IPS-18c (cell line): ENCODE measurements around the gene BARHL1.

Source experiments
- H3K4me3 ChIP-seq: 2 replicates; pipeline ENCODE4 v1.7.0; 2013; ENCODE audit warnings: low read depth, mild to moderate bottlenecking, low read length, moderate library complexity; ENCODE audit not compliant: insufficient read depth
- H3K9me3 ChIP-seq: one replicate; pipeline ENCODE4 v1.6.1; 2013; ENCODE audit warnings: mild to moderate bottlenecking, low read length, moderate library complexity; ENCODE audit not compliant: control insufficient read depth, insufficient read depth

Gene BARHL1

GRCh38 chr9:132582276-132582785 lies at the start of gene BARHL1:
TSS of gene BARHL1 (plus strand) at chr9:132582606. CDS start at chr9:132582798, 192 bp downstream.
- Histone ChIP-seq H3K4me3 (peak within 1 kb of the TSS; percentile 36), H3K9me3 (peaks cover 3% of the 10 kb centered on the region)

GRCh38 chr9:132534832-132535231 lies 47.6 kb upstream of the BARHL1 start:
- H3K4me3 ChIP-seq: no peak overlapping the region
- H3K9me3 ChIP-seq: no peaks in the 10 kb centered on the region

GRCh38 chr9:132536124-132536523 lies 46.3 kb upstream of the BARHL1 start:
- no peaks in the 10 kb centered on the region for H3K9me3 ChIP-seq
- no peak overlapping the region for H3K4me3 ChIP-seq

- Histone ChIP-seq H3K4me3 (no peak overlapping the region), H3K9me3 (no peaks in the 10 kb centered on the region)
Observed at GRCh38 chr9:132537352-132537751, 45.1 kb upstream of the BARHL1 start.

GRCh38 chr9:132538071-132538470 lies 44.3 kb upstream of the BARHL1 start:
- H3K9me3 ChIP-seq: no peaks in the 10 kb centered on the region
- no peak overlapping the region for H3K4me3 ChIP-seq

GRCh38 chr9:132539096-132539495 lies 43.3 kb upstream of the BARHL1 start:
- no peaks in the 10 kb centered on the region for H3K9me3 ChIP-seq
- no peak overlapping the region for H3K4me3 ChIP-seq

GRCh38 chr9:132541051-132541450 lies 41.4 kb upstream of the BARHL1 start:
- H3K4me3 ChIP-seq: no peak overlapping the region
- H3K9me3 ChIP-seq: no peaks in the 10 kb centered on the region

GRCh38 chr9:132541870-132542830 lies 40.3 kb upstream of the BARHL1 start:
- no peak overlapping the region for H3K4me3 ChIP-seq

GRCh38 chr9:132543251-132543650 lies 39.2 kb upstream of the BARHL1 start:
- Histone ChIP-seq H3K4me3 (no peak overlapping the region), H3K9me3 (no peaks in the 10 kb centered on the region)

More at GRCh38 chr9:132541870-132542830, 40.3 kb upstream of the BARHL1 start:
- H3K9me3 ChIP-seq: no peaks in the 10 kb centered on the region

GRCh38 chr9:132543960-132544359 lies 38.4 kb upstream of the BARHL1 start:
- H3K4me3 ChIP-seq: no peak overlapping the region
- H3K9me3 ChIP-seq: no peaks in the 10 kb centered on the region

- H3K4me3 ChIP-seq: no peak overlapping the region
Observed at GRCh38 chr9:132545578-132545977, 36.8 kb upstream of the BARHL1 start.

GRCh38 chr9:132546148-132547051 lies 36.0 kb upstream of the BARHL1 start:
- H3K9me3 ChIP-seq: no peaks in the 10 kb centered on the region
- peak overlapping the region; percentile 34; the same call in 1 of the 2 replicates for H3K4me3 ChIP-seq

More at GRCh38 chr9:132545578-132545977, 36.8 kb upstream of the BARHL1 start:
- no peaks in the 10 kb centered on the region for H3K9me3 ChIP-seq

GRCh38 chr9:132547052-132547431 lies 35.4 kb upstream of the BARHL1 start:
- Histone ChIP-seq H3K4me3 (no peak overlapping the region; the same call in 1 of the 2 replicates), H3K9me3 (no peaks in the 10 kb centered on the region)

- H3K4me3 ChIP-seq: no peak overlapping the region; the same call in 1 of the 2 replicates
Observed at GRCh38 chr9:132547436-132547835, 35.0 kb upstream of the BARHL1 start.

GRCh38 chr9:132547976-132548730 lies 34.3 kb upstream of the BARHL1 start:
- no peaks in the 10 kb centered on the region for H3K9me3 ChIP-seq
- no peak overlapping the region for H3K4me3 ChIP-seq

More at GRCh38 chr9:132547436-132547835, 35.0 kb upstream of the BARHL1 start:
- no peaks in the 10 kb centered on the region for H3K9me3 ChIP-seq

- Histone ChIP-seq H3K4me3 (no peak overlapping the region), H3K9me3 (no peaks in the 10 kb centered on the region)
Observed at GRCh38 chr9:132548751-132549640, 33.4 kb upstream of the BARHL1 start.
